Panc1 (cell line): Measurements from ENCODE around the gene RRBP1.

Source experiments
- POLR2AphosphoS5 ChIP-seq: IDR thresholded peaks from 2 replicates; pipeline ENCODE4 v1.6.1; 2012; ENCODE audit warnings: mild to moderate bottlenecking, low read depth, low read length, moderate library complexity
- TCF7L2 ChIP-seq: IDR thresholded peaks from 2 replicates; pipeline ENCODE4 v1.6.1; 2011; ENCODE audit warnings: mild to moderate bottlenecking, low read depth, low read length, inconsistent platforms
- TF ChIP-seq, protein P1 (sequence below): fragments of 450-650 bp; IDR thresholded peaks from 2 replicates; pipeline ENCODE4 v1.5.1; 2017; ENCODE audit warnings: mild to moderate bottlenecking
- TF ChIP-seq, protein P2 (sequence below), 2 experiments: IDR thresholded peaks; 2 replicates each; pipeline ENCODE4 v1.6.1; 2011 to 2012; ENCODE audit warnings: low read depth in 2 of 2, control low read depth in 1 of 2, low read length in 1 of 2, mild to moderate bottlenecking in 1 of 2, moderate library complexity in 1 of 2; ENCODE audit not compliant: insufficient read depth in 1 of 2

GRCh38 chr20:17681726-17682102 is 328 bp downstream of the RRBP1 start:
- TF ChIP-seq, protein P1, sequence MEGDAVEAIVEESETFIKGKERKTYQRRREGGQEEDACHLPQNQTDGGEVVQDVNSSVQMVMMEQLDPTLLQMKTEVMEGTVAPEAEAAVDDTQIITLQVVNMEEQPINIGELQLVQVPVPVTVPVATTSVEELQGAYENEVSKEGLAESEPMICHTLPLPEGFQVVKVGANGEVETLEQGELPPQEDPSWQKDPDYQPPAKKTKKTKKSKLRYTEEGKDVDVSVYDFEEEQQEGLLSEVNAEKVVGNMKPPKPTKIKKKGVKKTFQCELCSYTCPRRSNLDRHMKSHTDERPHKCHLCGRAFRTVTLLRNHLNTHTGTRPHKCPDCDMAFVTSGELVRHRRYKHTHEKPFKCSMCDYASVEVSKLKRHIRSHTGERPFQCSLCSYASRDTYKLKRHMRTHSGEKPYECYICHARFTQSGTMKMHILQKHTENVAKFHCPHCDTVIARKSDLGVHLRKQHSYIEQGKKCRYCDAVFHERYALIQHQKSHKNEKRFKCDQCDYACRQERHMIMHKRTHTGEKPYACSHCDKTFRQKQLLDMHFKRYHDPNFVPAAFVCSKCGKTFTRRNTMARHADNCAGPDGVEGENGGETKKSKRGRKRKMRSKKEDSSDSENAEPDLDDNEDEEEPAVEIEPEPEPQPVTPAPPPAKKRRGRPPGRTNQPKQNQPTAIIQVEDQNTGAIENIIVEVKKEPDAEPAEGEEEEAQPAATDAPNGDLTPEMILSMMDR: no peak
- no peak for TF ChIP-seq POLR2AphosphoS5
- TF ChIP-seq TCF7L2: no peak
- TF ChIP-seq, protein P2, sequence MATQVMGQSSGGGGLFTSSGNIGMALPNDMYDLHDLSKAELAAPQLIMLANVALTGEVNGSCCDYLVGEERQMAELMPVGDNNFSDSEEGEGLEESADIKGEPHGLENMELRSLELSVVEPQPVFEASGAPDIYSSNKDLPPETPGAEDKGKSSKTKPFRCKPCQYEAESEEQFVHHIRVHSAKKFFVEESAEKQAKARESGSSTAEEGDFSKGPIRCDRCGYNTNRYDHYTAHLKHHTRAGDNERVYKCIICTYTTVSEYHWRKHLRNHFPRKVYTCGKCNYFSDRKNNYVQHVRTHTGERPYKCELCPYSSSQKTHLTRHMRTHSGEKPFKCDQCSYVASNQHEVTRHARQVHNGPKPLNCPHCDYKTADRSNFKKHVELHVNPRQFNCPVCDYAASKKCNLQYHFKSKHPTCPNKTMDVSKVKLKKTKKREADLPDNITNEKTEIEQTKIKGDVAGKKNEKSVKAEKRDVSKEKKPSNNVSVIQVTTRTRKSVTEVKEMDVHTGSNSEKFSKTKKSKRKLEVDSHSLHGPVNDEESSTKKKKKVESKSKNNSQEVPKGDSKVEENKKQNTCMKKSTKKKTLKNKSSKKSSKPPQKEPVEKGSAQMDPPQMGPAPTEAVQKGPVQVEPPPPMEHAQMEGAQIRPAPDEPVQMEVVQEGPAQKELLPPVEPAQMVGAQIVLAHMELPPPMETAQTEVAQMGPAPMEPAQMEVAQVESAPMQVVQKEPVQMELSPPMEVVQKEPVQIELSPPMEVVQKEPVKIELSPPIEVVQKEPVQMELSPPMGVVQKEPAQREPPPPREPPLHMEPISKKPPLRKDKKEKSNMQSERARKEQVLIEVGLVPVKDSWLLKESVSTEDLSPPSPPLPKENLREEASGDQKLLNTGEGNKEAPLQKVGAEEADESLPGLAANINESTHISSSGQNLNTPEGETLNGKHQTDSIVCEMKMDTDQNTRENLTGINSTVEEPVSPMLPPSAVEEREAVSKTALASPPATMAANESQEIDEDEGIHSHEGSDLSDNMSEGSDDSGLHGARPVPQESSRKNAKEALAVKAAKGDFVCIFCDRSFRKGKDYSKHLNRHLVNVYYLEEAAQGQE (IDR thresholded peaks at IDR 0.05; ENCODE audit: insufficient read depth in 1 of 2, low read depth in 2 of 2, low read length in 1 of 2): no peak
